Uterus (tissue), 4 donors: ENCODE measurements around the gene CDC42EP3. TPM values are rescaled to one million over a fixed set of nuclear protein-coding genes. Genes with fewer than 3 reads are reported as not detected.

ENCODE experiments used
- DNase-seq, 2 donors: peaks; one replicate each; pipeline ENCODE4 v3.0.0-alpha.2; 2019 to 2020
- H3K27ac ChIP-seq, 2 donors: fragments of 200-600 bp; sonication (generic); 1 replicate in 1 of 2; 2 replicates in 1 of 2; pipeline ENCODE4 v1.5.1; 2016 to 2018
- H3K27me3 ChIP-seq, 2 donors: fragments of 200-600 bp; sonication (generic); one replicate each; pipeline ENCODE4 v1.5.1; 2018 to 2019; ENCODE audit warnings: control low read depth in 1 of 2
- H3K36me3 ChIP-seq, 2 donors: fragments of 200-600 bp; sonication (generic); one replicate each; pipeline ENCODE4 v1.5.1; 2019; ENCODE audit warnings: control low read depth in 1 of 2
- H3K4me1 ChIP-seq, 2 donors: fragments of 200-600 bp; sonication (generic); one replicate each; pipeline ENCODE4 v1.5.1; 2018 to 2019; ENCODE audit warnings: control low read depth in 1 of 2
- H3K4me3 ChIP-seq, 2 donors: fragments of 200-600 bp; sonication (generic); 1 replicate in 1 of 2; 2 replicates in 1 of 2; pipeline ENCODE4 v1.5.1; 2018 to 2019; ENCODE audit warnings: mild to moderate bottlenecking in 1 of 2
- H3K9me3 ChIP-seq, 2 donors: fragments of 200-600 bp; sonication (generic); one replicate each; pipeline ENCODE4 v1.5.1; 2019; ENCODE audit warnings: control low read depth in 1 of 2
- POLR2A ChIP-seq, 2 donors: fragments of 450-650 bp; IDR thresholded peaks; one replicate each; pipeline ENCODE4 v1.6.1; 2016; ENCODE audit warnings: antibody characterized with exemption in 2 of 2, mild to moderate bottlenecking in 1 of 2, moderate library complexity in 1 of 2
- intact Hi-C: fragments of 100-400 bp; cut with DNase I; formaldehyde crosslinking; loops from one replicate; pipeline ENCODE4 v1.15.1; 2023; ENCODE audit warnings: low total_unique reads
- total RNA-seq, 4 donors: library from RNA; depleted of rRNA in 3 of 4; stranded (reverse); fragments of >200 nt in 3 of 4; gene quantifications; one replicate each; pipeline versions ENCODE4 v1.1.0 to v1.2.4, GENCODE V29; 2014 to 2023
- TF ChIP-seq, protein P1 (sequence below), 4 experiments: fragments of 200-600 bp in 2 of 4; fragments of 450-650 bp in 2 of 4; sonication (generic) in 2 of 4; IDR thresholded peaks; one replicate each; pipeline ENCODE4 v1.5.1; 2016 to 2019; ENCODE audit warnings: antibody characterized with exemption in 4 of 4, mild to moderate bottlenecking in 2 of 4, moderate library complexity in 1 of 4
- donor health status: DM: yes; HTN: yes; CAD: no.

The CDC42EP3 gene
- total RNA-seq, 4 donors from 2014 or later = 24.7 to 93.0 (median 57.3) TPM

DNA sequence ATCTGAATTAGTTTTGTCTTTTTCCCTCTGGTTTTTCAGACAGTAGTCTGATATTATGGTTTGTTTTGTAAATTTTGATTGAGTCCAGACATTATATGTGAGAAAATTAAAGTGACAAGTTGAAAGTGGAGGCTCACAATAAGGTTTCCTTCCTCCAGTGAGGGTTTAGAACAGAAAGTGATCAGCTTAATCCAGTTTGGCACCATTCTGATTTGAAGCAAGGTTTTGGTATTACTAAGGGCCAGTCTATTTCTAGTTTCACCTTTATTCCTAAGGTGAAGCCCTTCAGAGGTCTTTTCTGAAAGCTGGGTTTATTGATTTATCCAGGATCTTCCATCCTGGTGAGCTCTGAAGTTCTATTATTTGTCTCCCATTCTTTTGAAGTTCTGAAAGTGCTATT is 68.7 kb downstream of the CDC42EP3 start:
- TF ChIP-seq, protein P1, sequence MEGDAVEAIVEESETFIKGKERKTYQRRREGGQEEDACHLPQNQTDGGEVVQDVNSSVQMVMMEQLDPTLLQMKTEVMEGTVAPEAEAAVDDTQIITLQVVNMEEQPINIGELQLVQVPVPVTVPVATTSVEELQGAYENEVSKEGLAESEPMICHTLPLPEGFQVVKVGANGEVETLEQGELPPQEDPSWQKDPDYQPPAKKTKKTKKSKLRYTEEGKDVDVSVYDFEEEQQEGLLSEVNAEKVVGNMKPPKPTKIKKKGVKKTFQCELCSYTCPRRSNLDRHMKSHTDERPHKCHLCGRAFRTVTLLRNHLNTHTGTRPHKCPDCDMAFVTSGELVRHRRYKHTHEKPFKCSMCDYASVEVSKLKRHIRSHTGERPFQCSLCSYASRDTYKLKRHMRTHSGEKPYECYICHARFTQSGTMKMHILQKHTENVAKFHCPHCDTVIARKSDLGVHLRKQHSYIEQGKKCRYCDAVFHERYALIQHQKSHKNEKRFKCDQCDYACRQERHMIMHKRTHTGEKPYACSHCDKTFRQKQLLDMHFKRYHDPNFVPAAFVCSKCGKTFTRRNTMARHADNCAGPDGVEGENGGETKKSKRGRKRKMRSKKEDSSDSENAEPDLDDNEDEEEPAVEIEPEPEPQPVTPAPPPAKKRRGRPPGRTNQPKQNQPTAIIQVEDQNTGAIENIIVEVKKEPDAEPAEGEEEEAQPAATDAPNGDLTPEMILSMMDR (IDR thresholded peaks at IDR 0.05) = no peak
- no peak for TF ChIP-seq POLR2A (IDR thresholded peaks at IDR 0.05)
- Histone ChIP-seq H3K27me3 (no peaks in the 10 kb centered on the region), H3K9me3 (no peaks in the 10 kb centered on the region), H3K27ac (no peak overlapping the region), H3K4me1 (no peaks in the 10 kb centered on the region), H3K4me3 (no peak overlapping the region), H3K36me3 (no peaks in the 10 kb centered on the region)
- intact Hi-C loops = no loop called here
- no peak for DNase-seq

DNA sequence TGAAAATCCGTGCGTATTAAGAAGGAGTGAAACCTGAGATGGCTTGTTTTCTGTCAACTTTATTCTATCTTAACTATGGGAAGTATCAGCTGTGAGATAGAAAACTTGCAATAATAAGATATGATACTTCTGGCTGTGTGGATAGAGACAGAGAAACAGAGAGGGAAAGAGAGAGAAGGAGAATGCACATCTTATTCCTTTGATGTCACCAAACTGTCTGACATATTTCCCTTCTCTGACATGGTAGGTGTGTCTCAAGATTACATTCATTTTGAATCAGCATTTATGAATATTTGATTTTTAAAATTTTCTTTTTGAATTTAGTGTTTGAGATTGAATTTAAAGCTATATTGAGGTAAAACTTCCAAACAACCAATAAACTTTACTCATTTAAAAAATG is 69.4 kb downstream of the CDC42EP3 start:
- peak overlapping the region; percentile 6 to 40 for H3K27ac ChIP-seq
- no peak for DNase-seq
- no peaks in the 10 kb centered on the region for H3K4me1 ChIP-seq
- H3K9me3 ChIP-seq = no peaks in the 10 kb centered on the region
- H3K4me3 ChIP-seq = no peak overlapping the region
- intact Hi-C loops = no loop called here
- H3K36me3 ChIP-seq = no peaks in the 10 kb centered on the region
- H3K27me3 ChIP-seq = no peaks in the 10 kb centered on the region
- TF ChIP-seq POLR2A (IDR thresholded peaks at IDR 0.05) = no peak
- TF ChIP-seq, protein P1 (IDR thresholded peaks at IDR 0.05) = no peak

DNA sequence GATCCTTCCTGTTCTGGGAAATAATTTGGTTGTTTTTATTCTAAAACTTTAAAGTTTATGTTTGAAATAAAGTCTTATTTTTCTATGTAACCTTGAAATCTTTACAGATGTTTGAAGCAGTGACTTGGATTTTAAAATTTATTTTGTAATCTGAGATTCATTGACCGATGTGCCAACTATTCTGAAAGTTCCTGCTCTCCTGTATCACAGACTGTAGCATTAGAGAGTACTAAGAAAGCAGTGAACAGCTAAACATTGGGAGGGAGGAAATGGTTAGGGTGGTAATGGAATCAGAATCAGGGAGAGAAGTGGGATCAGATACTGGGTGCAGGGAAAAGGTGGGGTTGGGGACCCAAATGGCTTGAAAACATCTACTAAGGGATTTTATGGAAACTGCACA is 69.9 kb downstream of the CDC42EP3 start:
- TF ChIP-seq, protein P1 (IDR thresholded peaks at IDR 0.05) = no peak
- no peak for TF ChIP-seq POLR2A (IDR thresholded peaks at IDR 0.05)
- H3K36me3 ChIP-seq = no peaks in the 10 kb centered on the region
- intact Hi-C loops = no loop called here
- no peak overlapping the region for H3K4me3 ChIP-seq
- peak overlapping the region; percentile 6 to 40 for H3K27ac ChIP-seq
- no peak for DNase-seq
- H3K9me3 ChIP-seq = no peaks in the 10 kb centered on the region
- H3K27me3 ChIP-seq = no peaks in the 10 kb centered on the region
- no peaks in the 10 kb centered on the region for H3K4me1 ChIP-seq

DNA sequence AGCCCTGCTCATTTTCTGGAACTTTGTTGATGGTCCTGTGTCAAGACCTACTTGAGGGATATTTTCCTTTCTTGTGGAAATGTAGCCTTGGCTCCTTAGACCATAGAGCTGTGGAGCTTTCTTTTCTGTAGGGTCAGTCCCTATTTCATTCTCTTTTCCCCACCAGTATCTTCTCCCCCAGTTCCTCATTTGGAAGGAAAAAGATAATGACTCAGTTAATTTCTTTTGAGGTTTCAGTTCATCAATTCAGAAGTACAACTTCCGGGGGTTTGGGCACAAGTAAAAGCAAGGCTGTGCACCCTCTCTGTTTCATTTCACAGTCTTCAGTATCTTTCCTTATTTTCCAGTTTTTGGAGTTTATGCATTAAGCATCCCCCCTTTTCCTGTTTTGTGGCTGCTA is 70.7 kb downstream of the CDC42EP3 start:
- no peak for DNase-seq
- H3K4me1 ChIP-seq = no peaks in the 10 kb centered on the region
- TF ChIP-seq, protein P1 (IDR thresholded peaks at IDR 0.05) = no peak
- no peak for TF ChIP-seq POLR2A (IDR thresholded peaks at IDR 0.05)
- no peaks in the 10 kb centered on the region for H3K27me3 ChIP-seq
- no peak overlapping the region for H3K4me3 ChIP-seq
- H3K9me3 ChIP-seq = no peaks in the 10 kb centered on the region
- H3K36me3 ChIP-seq = no peaks in the 10 kb centered on the region
- intact Hi-C loops = no loop called here
- H3K27ac ChIP-seq = no peak overlapping the region

DNA sequence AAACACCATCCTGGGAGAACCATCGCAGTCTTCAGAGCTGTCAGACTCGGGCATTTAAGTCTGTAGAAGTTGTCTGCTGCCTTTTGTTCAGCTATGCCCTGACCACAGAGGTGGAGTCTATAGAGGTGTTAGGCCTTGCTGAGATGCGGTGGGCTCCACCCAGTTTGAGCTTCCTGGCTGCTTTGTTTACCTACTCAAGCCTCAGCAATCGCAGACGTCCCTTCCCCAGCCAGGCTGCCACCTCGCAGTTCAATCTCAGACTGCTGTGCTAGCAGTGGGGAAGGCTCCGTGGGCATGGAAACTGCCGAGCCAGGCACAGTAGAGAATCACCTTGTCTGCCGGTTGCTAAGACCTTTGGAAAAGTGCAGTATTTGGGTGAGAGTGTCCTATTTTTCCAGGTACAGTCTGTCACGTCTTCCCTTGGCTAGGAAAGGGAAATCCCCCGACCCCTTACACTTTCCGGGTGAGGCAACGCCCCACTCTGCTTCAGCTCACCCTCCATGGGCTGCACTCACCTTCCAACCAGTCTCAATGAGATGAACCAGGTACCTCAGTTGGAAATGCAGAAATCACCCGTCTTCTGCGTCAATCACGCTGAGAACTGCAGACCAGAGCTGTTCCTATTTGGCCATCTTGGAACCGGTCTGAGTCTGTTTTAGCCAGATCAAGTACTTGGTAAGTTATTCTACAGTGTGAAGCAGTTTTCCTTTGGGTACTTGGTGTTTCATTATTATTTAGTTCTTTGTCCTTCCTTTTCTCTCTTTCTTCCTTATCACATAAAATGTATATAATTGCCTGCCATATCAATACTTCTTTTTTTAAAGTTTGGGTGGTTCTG is 71.5 kb downstream of the CDC42EP3 start:
- no peaks in the 10 kb centered on the region for H3K9me3 ChIP-seq
- no peaks in the 10 kb centered on the region for H3K36me3 ChIP-seq
- TF ChIP-seq, protein P1 (IDR thresholded peaks at IDR 0.05) = no peak
- TF ChIP-seq POLR2A (IDR thresholded peaks at IDR 0.05) = no peak
- intact Hi-C loops = no loop called here
- H3K27me3 ChIP-seq = no peaks in the 10 kb centered on the region
- H3K4me3 ChIP-seq = no peak overlapping the region
- no peak for DNase-seq
- no peaks in the 10 kb centered on the region for H3K4me1 ChIP-seq
- H3K27ac ChIP-seq = no peak overlapping the region
